Uterus (tissue), 2 donors: Measurements from ENCODE around the gene ZNF521.

Source experiments
- CTCF ChIP-seq, 4 experiments: fragments of 200-600 bp in 2 of 4; fragments of 450-650 bp in 2 of 4; sonication (generic) in 2 of 4; IDR thresholded peaks; one replicate each; pipeline ENCODE4 v1.5.1; 2016 to 2019; ENCODE audit warnings: antibody characterized with exemption in 4 of 4, mild to moderate bottlenecking in 2 of 4, moderate library complexity in 1 of 4
- POLR2A ChIP-seq, 2 donors: fragments of 450-650 bp; IDR thresholded peaks; one replicate each; pipeline ENCODE4 v1.6.1; 2016; ENCODE audit warnings: antibody characterized with exemption in 2 of 2, mild to moderate bottlenecking in 1 of 2, moderate library complexity in 1 of 2

GRCh38 chr18:25109484-25109883 lies 242.5 kb downstream of the ZNF521 start:
- no peak for TF ChIP-seq POLR2A (IDR thresholded peaks at IDR 0.05)
- TF ChIP-seq CTCF (IDR thresholded peaks at IDR 0.05), result no peak
